HEK293 (cell line): Measurements from ENCODE around the gene PTPRJ.

ENCODE experiments used
- AEBP2 ChIP-seq: fragments of 450-650 bp; formaldehyde crosslinking; IDR thresholded peaks from 2 replicates; pipeline ENCODE4 v1.5.1; 2016; ENCODE audit warnings: missing biosample characterization, missing genetic modification characterization, borderline replicate concordance
- CTCF ChIP-seq: fragments of 450-650 bp; formaldehyde crosslinking; IDR thresholded peaks from 2 replicates; pipeline ENCODE4 v1.5.1; 2016; ENCODE audit warnings: missing biosample characterization, missing genetic modification characterization
- FEZF1 ChIP-seq: fragments of 450-650 bp; formaldehyde crosslinking; IDR thresholded peaks from 2 replicates; pipeline ENCODE4 v1.5.1; 2016; ENCODE audit warnings: missing biosample characterization, missing genetic modification characterization
- GLI2 ChIP-seq: fragments of 450-650 bp; formaldehyde crosslinking; IDR thresholded peaks from 2 replicates; pipeline ENCODE4; 2017; ENCODE audit warnings: missing biosample characterization, missing genetic modification characterization, low read depth, borderline replicate concordance
- KLF1 ChIP-seq: fragments of 450-650 bp; formaldehyde crosslinking; IDR thresholded peaks from 2 replicates; pipeline ENCODE4 v1.5.1; 2016; ENCODE audit warnings: missing biosample characterization, missing genetic modification characterization
- KLF9 ChIP-seq: fragments of 450-650 bp; formaldehyde crosslinking; IDR thresholded peaks from 2 replicates; pipeline ENCODE4 v1.5.1; 2016; ENCODE audit warnings: missing biosample characterization, missing genetic modification characterization, low read depth
- SCRT2 ChIP-seq: fragments of 450-650 bp; formaldehyde crosslinking; IDR thresholded peaks from 2 replicates; pipeline ENCODE4 v1.5.1; 2016; ENCODE audit warnings: missing biosample characterization, missing genetic modification characterization
- SP2 ChIP-seq: fragments of 450-650 bp; formaldehyde crosslinking; IDR thresholded peaks from 2 replicates; pipeline ENCODE4 v1.5.1; 2016; ENCODE audit warnings: missing biosample characterization, missing genetic modification characterization
- ZBTB1 ChIP-seq: fragments of 450-650 bp; formaldehyde crosslinking; IDR thresholded peaks from 2 replicates; pipeline ENCODE4 v1.5.1; 2016; ENCODE audit warnings: missing biosample characterization, missing genetic modification characterization
- ZBTB21 ChIP-seq: fragments of 450-650 bp; formaldehyde crosslinking; IDR thresholded peaks from 2 replicates; pipeline ENCODE4 v1.5.1; 2017; ENCODE audit warnings: missing biosample characterization, missing genetic modification characterization
- ZEB2 ChIP-seq: fragments of 450-650 bp; formaldehyde crosslinking; IDR thresholded peaks from 2 replicates; pipeline ENCODE4 v1.5.1; 2016; ENCODE audit warnings: missing biosample characterization, missing genetic modification characterization
- ZFP69B ChIP-seq: fragments of 450-650 bp; formaldehyde crosslinking; IDR thresholded peaks from 2 replicates; pipeline ENCODE4 v1.5.1; 2016; ENCODE audit warnings: missing biosample characterization, missing genetic modification characterization
- ZNF10 ChIP-seq: fragments of 450-650 bp; formaldehyde crosslinking; IDR thresholded peaks from 2 replicates; pipeline ENCODE4 v1.5.1; 2017; ENCODE audit warnings: missing biosample characterization, missing genetic modification characterization
- ZNF121 ChIP-seq: fragments of 450-650 bp; formaldehyde crosslinking; IDR thresholded peaks from 2 replicates; pipeline ENCODE4 v1.5.1; 2016; ENCODE audit warnings: missing biosample characterization, missing genetic modification characterization
- ZNF132 ChIP-seq: fragments of 450-650 bp; formaldehyde crosslinking; IDR thresholded peaks from 2 replicates; pipeline ENCODE4 v1.5.1; 2017; ENCODE audit warnings: missing biosample characterization, missing genetic modification characterization, borderline replicate concordance
- ZNF157 ChIP-seq: fragments of 450-650 bp; formaldehyde crosslinking; IDR thresholded peaks from 2 replicates; pipeline ENCODE4 v1.5.1; 2016; ENCODE audit warnings: missing biosample characterization, missing genetic modification characterization
- ZNF184 ChIP-seq: fragments of 450-650 bp; IDR thresholded peaks from 2 replicates; pipeline ENCODE4 v1.5.1; 2018; ENCODE audit warnings: missing biosample characterization, mild to moderate bottlenecking, missing genetic modification characterization
- ZNF324 ChIP-seq: fragments of 450-650 bp; formaldehyde crosslinking; IDR thresholded peaks from 2 replicates; pipeline ENCODE4 v1.5.1; 2016; ENCODE audit warnings: missing biosample characterization, missing genetic modification characterization
- ZNF366 ChIP-seq: fragments of 450-650 bp; formaldehyde crosslinking; conservative IDR thresholded peaks from 2 replicates; pipeline ENCODE4 v1.5.1; 2016; ENCODE audit warnings: missing biosample characterization, missing genetic modification characterization
- ZNF416 ChIP-seq: fragments of 450-650 bp; formaldehyde crosslinking; IDR thresholded peaks from 2 replicates; pipeline ENCODE4 v1.5.1; 2016; ENCODE audit warnings: missing biosample characterization, missing genetic modification characterization
- ZNF433 ChIP-seq: fragments of 450-650 bp; formaldehyde crosslinking; IDR thresholded peaks from 2 replicates; pipeline ENCODE4 v1.5.1; 2016; ENCODE audit warnings: missing biosample characterization, missing genetic modification characterization, low read depth
- ZNF518A ChIP-seq: fragments of 450-650 bp; formaldehyde crosslinking; conservative IDR thresholded peaks from 2 replicates; pipeline ENCODE4 v1.5.1; 2016; ENCODE audit warnings: low read depth, missing biosample characterization, missing genetic modification characterization
- ZNF555 ChIP-seq: fragments of 450-650 bp; formaldehyde crosslinking; conservative IDR thresholded peaks from 2 replicates; pipeline ENCODE4 v1.5.1; 2017; ENCODE audit warnings: missing biosample characterization, mild to moderate bottlenecking, missing genetic modification characterization, inconsistent platforms
- ZNF558 ChIP-seq: fragments of 450-650 bp; formaldehyde crosslinking; IDR thresholded peaks from 2 replicates; pipeline ENCODE4 v1.5.1; 2016; ENCODE audit warnings: missing biosample characterization, missing genetic modification characterization
- ZNF571 ChIP-seq: fragments of 450-650 bp; formaldehyde crosslinking; IDR thresholded peaks from 2 replicates; pipeline ENCODE4 v1.5.0; 2017; ENCODE audit warnings: missing biosample characterization, missing genetic modification characterization
- ZNF585B ChIP-seq: fragments of 450-650 bp; formaldehyde crosslinking; IDR thresholded peaks from 2 replicates; pipeline ENCODE4 v1.5.1; 2016; ENCODE audit warnings: missing biosample characterization, missing genetic modification characterization
- ZNF645 ChIP-seq: fragments of 450-650 bp; formaldehyde crosslinking; IDR thresholded peaks from 2 replicates; pipeline ENCODE4; 2016; ENCODE audit warnings: missing biosample characterization, missing genetic modification characterization
- ZNF707 ChIP-seq: fragments of 450-650 bp; formaldehyde crosslinking; IDR thresholded peaks from 2 replicates; pipeline ENCODE4 v1.5.1; 2016; ENCODE audit warnings: missing biosample characterization, missing genetic modification characterization
- ZNF792 ChIP-seq: fragments of 450-650 bp; formaldehyde crosslinking; IDR thresholded peaks from 2 replicates; pipeline ENCODE4 v1.5.1; 2016; ENCODE audit warnings: missing biosample characterization, missing genetic modification characterization
- ZSCAN23 ChIP-seq: fragments of 450-650 bp; formaldehyde crosslinking; IDR thresholded peaks from 2 replicates; pipeline ENCODE4 v1.5.1; 2016; ENCODE audit warnings: missing biosample characterization, missing genetic modification characterization
- ZSCAN30 ChIP-seq: fragments of 450-650 bp; IDR thresholded peaks from 2 replicates; pipeline ENCODE4 v1.5.1; 2018; ENCODE audit warnings: missing biosample characterization, mild to moderate bottlenecking, missing genetic modification characterization, moderate library complexity
- TF ChIP-seq, protein P1 (sequence below): fragments of 450-650 bp; formaldehyde crosslinking; IDR thresholded peaks from 2 replicates; pipeline ENCODE4 v1.5.1; 2017; ENCODE audit warnings: missing biosample characterization, missing genetic modification characterization

PTPRJ gene

GRCh38 chr11:48093323-48093722 lies 113.0 kb downstream of the PTPRJ start (continued):
- TF ChIP-seq ZBTB21 (tag by site-specific recombination) (no peak), ZFP69B (tag by site-specific recombination) (no peak), ZNF433 (tag by site-specific recombination) (no peak), ZNF121 (no peak), ZNF157 (tag by site-specific recombination) (no peak), ZNF571 (tag by site-specific recombination) (no peak), SCRT2 (no peak), ZNF645 (tag by site-specific recombination) (no peak), ZNF707 (tag by site-specific recombination) (no peak), FEZF1 (tag by site-specific recombination) (peak; percentile 62), ZSCAN23 (tag by site-specific recombination) (no peak), SP2 (tag by site-specific recombination) (no peak), KLF9 (tag by site-specific recombination) (no peak), ZNF366 (peak; percentile 12; the same call in 1 of the 2 replicates), ZNF10 (tag by site-specific recombination) (no peak), ZNF132 (tag by site-specific recombination) (no peak), ZNF184 (tag by site-specific recombination) (peak; percentile 34; the same call in 1 of the 2 replicates), ZNF518A (tag by site-specific recombination) (no peak), AEBP2 (tag by site-specific recombination) (no peak), ZNF558 (tag by site-specific recombination) (0 out of 2 replicates have a peak, but pooled peaks have one; percentile 41), ZNF792 (tag by site-specific recombination) (no peak), CTCF (tag by site-specific recombination) (no peak), KLF1 (tag by site-specific recombination) (no peak), ZNF324 (tag by site-specific recombination) (0 out of 2 replicates have a peak, but pooled peaks have one; percentile 10), GLI2 (tag by site-specific recombination) (peak; percentile 59; the same call in 1 of the 2 replicates), ZBTB1 (no peak), ZSCAN30 (tag by site-specific recombination) (no peak), ZNF555 (tag by site-specific recombination) (no peak), ZNF416 (no peak), ZEB2 (peak; percentile 57; the same call in 1 of the 2 replicates), ZNF585B (no peak)
- TF ChIP-seq, protein P1, sequence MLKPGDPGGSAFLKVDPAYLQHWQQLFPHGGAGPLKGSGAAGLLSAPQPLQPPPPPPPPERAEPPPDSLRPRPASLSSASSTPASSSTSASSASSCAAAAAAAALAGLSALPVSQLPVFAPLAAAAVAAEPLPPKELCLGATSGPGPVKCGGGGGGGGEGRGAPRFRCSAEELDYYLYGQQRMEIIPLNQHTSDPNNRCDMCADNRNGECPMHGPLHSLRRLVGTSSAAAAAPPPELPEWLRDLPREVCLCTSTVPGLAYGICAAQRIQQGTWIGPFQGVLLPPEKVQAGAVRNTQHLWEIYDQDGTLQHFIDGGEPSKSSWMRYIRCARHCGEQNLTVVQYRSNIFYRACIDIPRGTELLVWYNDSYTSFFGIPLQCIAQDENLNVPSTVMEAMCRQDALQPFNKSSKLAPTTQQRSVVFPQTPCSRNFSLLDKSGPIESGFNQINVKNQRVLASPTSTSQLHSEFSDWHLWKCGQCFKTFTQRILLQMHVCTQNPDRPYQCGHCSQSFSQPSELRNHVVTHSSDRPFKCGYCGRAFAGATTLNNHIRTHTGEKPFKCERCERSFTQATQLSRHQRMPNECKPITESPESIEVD (tag by site-specific recombination): peak; percentile 97
